ENCODE data around the gene PNLIPRP2.

Gene PNLIPRP2

DNA sequence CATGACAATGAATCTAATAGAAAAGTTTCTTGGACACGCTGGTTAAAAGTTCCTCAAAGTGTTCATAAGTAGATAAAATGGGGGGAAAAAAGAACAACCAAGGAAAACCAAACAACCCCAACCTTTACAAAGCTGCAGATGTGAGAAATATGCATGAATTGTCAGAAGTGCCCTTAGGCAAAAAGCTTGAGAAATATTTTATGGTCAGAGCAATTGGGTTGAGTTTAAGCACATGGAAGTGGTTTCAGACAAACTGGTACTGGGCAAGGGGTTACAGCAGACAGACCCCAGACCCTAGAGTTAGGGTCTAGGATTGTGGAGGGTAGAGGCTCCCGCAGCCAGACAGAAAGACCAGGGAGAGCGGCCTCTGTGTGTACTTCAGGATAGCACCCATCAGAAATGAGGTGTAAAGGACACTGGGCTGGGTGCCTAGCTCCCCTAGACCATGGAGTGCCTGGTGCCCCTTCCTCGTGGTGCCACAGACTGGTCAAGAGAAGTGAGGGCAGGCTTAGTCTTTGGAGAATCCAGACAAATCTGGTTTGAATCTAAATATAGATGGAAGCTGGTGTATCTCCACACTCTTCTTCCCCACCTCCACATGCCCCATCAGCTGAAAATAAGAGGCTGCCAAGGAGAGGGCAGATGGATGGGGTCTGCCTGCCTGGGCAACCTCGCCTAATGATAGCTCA, 37.3 kb downstream of the PNLIPRP2 start:
- no peak for DNase-seq

DNA sequence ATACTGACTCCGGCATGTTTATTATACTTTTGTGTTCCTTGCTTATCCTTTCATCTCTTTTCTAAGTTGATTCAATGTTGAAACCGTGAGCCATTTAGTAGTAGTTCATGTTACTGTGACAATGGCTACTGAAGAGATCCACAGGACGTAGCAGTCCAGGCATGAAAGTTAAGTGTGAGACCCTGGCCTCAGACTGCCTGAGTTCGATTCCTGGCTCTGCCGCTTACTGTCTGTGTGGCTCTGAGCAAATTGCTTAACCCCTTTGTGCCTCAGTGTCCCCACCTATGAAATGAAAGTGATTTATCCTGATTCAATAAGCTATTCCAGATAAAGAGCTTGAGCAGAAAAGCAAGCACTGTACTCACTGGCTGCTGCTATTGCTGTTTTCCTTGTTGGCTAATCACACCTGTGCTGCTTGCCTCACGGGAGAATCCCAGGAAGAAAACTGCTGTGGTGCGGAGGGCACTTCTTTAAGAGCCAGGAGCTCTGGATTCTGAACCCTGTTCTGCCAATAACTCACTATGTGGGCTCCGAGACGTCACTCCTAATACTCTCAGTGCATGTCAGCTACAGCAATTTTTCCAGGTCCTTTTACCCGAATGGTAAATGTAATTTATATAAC, 38.4 kb downstream of the PNLIPRP2 start:
- no peak for DNase-seq

DNA sequence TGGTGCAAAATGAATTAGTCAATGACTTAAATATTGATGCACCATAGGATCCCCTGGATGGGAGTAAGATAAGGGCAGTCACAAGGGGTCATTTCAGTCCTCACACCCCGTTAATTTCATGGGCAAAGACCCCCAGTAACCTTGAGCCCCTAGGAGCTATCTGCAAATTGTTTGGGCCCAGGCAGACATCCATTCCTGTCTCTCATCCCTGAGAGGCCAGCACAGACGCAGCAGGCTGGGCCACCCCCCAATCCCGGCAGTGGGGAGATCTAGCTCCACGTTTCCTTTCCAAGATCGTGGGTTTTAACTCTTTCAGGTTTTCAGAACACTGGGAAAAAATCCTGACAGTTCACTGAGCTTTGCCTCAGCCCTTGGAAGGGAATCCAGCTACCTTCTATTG, 40.1 kb downstream of the PNLIPRP2 start:
- DNase-seq, result no peak

DNA sequence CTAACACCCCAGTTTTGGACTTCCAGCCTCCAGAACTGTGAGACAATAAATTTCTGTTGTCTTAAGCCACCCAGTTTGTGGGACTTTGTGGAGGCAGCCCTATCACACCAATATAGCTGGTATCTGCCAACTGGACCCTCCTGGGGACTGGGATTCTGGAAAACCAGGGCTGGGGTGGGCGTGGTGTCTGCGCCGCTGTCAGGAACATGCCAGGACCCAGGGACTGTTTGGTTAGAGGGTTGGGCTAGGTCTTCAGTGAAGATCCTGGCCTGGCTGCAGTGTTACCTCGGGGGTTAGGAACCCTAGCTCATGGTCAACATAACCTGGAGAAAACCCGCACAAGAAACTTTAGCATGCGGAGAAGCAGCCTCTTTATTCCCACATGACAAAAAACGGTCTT, 42.6 kb downstream of the PNLIPRP2 start:
- DNase-seq, result no peak

DNA sequence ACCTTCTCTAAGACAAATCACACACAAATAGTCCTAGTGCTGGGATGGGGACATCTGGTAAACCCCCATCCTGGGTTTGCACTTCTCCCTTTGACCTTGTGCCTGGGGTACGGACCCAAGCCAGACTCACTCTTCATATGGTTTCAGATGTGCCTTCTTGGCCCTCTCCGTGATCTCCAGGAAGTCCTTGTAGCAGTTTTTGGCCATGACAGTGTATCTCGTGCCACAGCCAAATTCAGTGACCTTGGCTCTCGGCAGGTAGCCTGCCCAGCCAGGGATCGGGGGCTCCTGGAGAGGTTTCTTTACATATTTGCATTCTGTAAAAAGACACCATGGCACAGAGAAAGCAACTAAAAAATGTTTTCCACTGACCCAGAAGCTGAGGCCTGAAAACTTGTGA, 43.9 kb downstream of the PNLIPRP2 start:
- no peak for DNase-seq

DNA sequence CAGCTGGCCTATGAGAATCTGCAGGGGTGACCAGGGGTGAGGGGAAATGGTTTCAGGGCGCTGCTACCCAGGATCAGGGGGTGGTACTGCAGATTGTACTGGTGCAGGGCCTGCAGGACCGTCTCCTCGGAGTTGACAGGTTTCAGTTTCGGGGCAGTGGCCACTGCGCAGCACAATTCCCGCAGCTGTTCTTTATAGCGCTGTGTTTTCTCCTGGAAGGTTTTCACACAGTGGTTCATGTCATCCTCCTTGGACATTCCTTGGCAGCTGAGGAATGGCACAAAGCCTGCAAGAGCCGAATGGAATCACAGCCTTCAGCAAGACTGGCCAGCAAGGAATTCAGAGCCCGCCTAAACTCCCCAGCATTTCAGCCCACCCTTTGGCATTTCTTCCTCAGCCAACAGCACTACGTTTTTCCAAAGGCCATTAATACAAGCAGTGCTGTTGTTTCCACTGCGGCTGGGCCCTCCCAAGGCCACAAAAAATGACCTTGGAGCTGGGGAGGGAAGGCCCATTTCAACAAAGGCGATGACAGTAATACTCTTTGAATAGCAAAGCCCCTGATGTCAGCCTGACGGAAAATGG, 44.9 kb downstream of the PNLIPRP2 start:
- DNase-seq, result no peak

DNA sequence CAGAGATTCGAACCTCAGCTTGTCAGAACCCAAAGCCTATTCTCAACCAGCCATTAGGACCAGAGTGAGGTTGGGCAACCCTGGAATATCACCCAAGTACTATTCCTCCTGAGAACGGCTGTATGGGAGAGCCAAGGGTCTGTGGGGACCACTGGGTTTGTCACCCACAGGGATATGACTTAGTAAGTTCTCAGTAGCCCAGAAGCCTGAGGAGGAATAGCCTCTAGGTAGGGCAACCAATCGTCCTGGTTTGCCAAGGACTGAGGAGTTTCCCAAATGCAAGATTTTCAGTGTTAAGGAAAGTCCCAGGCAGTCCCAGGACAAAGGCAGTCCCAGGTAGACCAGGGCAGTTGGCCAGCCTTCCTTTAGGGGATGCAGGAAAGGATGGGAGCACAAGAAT, 46.7 kb downstream of the PNLIPRP2 start:
- DNase-seq, result no peak

DNA sequence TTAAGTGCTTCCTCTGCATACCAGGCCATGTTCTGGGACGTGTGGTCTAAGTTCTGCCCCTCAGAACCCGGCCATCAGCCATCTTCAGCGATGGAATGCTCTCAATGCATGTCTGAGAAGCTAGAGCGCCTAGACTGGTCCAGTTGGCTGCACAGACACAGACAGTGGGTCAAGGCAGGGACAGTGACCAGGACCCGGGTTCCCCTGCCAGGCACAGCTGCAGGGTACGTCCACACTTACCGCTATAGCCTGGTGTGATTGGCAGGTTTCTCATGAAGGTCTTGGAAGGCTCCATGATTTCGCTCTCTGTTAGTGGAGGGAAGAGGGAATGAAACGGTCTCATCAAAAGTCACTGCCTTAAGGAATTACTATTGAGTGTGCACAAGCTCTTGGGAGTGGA, 47.3 kb downstream of the PNLIPRP2 start:
- no peak for DNase-seq

DNA sequence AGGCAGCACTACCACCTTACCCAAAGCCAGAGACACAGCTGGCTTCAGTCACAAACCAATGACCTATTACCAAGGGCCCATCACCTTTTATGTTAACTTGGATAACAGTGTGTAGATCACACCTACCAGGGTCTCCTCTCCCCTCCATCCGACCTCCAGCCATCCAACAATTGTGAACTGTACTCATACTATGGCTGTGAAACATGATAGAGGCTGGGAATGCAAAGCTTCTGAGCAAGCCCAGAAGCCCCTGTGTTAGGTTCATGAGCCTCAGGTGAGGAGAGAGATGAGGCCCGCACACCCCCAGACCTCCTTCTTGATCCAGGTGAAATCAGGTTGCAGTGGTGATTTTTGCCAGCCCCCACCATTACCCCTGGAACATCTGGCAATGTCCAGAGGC, 47.7 kb downstream of the PNLIPRP2 start:
- DNase-seq, result no peak

DNA sequence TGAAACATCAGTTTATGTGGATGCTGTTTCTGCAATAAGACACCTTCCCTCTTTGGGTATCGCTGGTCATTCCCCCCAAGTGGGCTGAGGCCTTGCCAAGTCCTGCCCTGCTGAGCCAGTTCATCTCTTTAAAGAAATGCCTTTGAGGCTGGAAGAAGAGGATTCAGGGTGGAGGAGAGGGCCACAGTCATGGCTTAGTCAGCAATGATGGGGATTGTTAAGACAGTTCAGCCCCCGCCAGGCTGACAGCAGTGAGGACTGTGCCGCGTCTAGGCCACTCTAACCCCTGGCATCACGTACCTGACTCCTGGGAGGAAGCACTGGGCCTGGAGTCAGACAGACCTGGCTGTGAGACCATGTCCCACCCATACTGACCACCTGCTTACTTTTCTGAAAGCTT, 48.3 kb downstream of the PNLIPRP2 start:
- no peak for DNase-seq

DNA sequence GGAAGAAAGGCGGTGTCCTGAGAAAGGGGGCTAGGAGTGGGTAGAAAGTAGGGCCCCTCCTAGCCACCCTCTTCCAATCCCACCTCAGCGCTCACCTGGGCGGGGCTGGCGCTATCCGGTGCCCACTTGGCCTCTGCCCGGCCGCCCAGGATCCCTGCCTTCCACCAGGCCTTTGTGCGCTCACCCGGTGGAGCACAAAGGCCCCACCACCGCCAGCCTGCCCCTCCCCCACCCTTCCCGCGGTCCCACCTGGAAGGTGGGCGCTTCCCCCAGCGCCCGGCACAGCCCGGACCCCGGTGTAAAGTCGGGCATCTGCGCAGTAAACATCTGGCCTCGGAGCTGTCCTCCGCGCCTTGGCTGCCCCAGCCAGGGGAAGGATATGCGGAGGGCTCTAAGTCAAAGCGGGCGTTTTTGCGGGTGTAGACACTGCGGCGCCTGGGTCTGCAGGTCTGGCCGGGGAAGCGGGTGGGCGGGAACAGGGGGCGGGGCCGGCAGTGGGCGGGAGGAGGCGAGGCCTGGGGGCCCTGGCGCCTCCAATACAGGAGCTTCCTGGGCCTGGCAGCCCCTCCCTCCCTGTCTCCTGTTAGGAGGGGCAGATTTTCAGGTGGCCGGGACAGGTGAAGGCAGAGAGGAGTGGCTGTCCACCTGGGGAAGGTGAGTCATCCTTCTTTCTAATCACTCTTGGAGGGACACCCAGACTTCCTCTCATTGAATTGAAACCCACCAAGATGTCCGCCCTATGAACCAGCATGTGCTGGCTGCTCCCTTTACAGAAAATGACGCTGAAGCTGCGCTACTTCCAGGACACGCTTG, 49.3 kb downstream of the PNLIPRP2 start:
- DNase-seq, result no peak

DNA sequence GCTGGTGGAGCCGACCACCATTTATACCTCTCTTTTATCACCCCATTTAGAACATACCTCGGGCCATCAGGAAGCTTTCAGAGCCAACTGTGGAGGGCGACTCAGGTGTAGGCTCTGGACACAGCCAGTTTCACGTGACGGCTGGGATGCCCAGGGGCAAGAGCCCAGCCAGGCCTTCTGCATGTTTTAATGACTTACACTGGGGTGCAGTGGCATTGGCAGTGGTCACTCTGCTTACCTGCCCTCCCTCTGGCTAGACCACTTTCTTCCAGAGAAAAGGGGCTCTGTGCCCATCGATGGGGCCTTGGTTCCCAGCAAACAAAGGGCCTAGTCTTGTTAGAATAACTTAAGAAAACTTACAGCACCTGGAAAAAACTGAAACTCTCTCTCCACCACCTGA, 50.0 kb downstream of the PNLIPRP2 start:
- DNase-seq, result no peak

DNA sequence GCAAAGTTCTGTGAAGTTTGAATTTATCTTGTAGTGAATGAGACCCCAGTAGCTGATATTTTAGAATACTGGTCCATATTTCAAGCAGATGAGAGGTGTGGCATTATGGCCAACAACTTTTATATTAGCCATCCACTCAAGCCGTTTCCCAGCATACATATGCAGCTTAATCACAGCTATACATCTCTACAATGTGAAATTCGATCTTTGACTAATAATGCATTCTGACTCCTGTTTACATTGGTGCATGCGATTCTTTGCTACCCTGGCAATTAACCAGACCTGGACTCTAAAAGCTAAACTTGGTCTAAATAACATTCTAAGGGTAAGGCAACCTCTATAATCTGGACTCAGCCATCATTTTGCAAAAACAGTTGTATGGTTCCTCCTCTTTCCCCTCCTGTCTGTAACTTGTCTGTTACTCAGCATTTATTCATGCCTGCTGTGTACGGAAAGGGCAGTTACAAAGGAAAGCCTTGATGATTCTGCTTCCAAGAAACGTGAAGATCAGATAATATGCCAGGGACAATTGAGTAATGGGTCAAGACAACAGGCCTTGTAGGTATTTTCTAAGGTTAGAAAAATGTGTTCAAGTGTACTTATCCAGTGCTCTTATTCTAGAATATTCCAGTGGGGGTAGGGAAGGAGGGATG, 50.6 kb downstream of the PNLIPRP2 start:
- no peak for DNase-seq

DNA sequence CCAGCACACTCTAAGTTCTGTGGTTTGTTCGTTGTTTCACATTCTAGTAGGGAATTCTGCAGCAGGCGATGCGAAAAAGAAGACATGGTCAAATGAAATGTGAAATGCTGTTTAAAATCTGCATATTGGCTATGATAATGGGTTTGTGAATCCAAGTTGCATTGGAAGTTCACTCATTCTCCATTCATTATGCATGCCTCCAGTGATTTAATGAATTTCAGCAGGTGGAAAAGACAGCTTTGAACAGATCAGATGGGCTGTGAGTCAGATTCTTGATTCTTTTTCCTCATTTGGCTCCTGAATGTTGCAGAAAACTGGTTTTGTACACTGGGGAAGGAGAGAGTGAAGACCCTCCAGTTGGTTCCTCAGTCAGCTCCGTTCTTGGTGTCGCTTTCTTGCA, 52.1 kb downstream of the PNLIPRP2 start:
- no peak for DNase-seq

DNA sequence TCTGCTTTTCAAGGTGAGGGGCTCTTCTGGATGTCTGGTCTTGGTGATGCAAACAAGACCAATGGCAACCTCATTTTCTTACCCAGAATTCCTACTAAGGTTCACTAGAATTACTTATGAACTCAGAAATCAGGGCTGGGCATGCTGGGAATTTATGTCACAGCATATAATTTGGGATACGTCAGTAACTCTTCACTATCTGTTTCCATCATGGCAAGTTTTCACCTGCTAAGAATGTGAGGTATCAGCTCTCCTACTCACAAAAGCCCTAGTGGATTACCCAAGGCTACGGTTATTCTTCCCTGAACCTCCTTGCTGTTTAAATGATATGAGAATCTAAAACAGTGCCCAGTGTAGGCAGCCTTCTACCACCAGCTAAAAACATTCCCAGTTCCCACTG, 53.1 kb downstream of the PNLIPRP2 start:
- DNase-seq, result no peak

DNA sequence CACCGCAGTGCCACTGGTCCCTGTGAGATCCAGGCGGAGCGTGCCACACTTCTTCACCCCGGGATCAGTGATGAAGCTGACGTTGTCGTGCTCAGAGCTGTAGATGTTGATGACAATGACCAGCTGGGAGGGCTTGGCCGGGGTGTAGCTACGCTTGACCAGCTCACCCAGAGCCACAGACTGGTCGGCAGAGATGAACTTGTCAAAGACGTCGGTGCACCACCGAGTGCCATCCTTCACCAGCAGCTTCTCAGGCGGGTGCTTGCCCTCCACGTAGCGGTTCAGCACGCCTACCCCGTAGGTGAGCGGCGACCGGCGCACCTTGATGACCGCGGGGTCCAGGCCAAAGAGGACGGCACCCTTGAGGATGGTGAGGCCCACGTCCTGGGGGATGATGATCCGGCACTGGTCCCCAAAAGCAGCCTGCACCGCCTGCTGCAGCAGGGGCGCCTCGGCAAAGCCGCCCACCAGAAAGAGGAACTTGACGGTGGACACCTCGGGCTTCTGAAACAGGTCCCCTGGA, 54.2 kb downstream of the PNLIPRP2 start:
- no peak for DNase-seq

DNA sequence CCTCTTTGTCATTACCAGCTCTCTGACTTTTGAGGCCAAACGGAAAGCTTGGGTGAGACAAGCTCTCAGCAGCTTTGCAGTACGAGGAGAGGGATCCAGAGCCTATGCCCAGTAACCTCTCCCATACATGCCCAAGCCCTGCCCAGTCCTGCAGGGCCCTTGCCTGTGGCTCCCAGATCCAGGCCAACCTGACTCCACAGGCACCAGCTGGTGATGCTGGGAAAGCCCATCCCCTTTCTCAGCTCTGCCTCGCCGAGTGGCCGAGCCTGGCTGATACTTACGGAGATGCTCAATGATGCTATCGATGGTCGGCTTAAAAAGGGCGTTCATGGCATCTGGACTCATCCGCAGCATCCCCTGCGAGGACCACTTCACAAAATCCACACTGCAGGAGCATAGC, 55.4 kb downstream of the PNLIPRP2 start:
- no peak for DNase-seq

DNA sequence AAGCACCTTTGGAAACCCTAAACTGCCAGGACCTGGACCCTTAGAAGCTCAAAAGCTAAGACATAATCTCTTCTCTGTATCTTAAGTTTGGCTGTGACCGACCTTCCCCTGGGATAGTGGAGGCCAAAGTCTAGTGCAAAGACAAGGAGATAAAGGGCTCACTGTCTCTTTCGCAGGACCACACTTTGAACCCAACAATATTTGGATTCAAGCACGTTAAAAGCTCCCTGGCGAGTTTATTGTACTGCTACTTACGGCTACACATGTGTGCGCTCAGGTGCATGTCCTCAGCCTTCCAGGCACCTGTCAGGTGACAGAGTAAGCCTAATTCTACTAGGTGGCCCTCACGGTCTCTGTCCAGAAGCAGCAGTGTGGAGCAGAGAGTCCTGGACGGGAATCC, 55.9 kb downstream of the PNLIPRP2 start:
- DNase-seq, result no peak

DNA sequence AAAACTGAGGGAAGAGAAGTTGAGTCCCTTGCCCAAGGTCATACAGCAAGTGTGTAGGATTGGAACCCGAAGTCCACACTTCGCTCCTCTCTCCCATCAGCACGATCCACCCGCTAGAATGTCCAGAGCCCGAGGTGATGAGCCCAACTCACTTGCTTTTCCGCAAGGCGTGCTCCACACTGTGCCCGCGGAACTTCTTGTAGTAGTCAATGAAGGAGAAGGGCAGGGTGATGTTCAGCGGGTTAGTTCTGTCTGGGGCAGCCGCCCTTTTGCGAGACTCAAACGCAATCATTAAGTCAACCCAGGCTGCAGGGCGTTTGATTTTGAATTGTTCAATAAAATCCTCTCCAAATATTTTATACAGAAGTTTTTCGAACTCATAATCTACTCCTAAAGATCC, 58.6 kb downstream of the PNLIPRP2 start:
- DNase-seq, result no peak

DNA sequence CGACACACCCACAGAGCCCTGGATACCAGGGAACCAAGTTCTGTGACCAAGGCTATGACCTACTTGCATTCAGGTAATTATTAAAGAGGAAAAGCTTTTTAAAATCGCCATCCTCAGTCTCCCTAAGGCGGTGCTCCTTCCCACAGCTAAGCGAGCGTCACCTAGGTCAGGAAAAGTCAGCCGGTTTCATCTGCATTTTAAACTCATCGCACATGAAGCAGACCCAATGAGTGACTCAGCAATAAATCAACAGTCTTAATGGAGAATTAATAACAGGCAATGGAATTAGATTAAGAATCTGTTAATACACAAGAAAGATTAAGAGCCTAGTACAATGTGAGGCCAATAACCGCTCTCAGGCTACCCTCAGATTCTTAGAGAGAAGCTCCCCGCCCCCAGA, 62.4 kb downstream of the PNLIPRP2 start:
- DNase-seq, result no peak

DNA sequence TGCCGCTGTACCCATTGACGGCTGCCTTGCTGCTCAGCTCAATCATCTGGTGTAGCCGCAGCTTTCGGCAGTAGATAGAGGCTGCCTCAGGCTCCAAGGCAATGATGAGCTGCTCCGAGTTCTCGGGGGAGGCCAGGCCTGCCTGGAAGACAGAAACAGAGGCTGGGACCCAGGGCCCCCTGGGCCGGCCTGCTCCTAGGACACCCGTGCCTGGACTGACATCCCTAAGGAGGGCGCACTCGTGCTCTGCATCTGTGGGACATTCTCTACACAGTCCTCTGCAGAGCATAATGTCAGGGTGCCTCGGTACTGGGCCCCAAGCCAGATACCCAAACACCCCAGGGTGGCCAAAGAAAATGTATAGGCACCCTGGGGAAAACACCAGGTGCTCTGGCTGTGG, 63.1 kb downstream of the PNLIPRP2 start:
- no peak for DNase-seq

DNA sequence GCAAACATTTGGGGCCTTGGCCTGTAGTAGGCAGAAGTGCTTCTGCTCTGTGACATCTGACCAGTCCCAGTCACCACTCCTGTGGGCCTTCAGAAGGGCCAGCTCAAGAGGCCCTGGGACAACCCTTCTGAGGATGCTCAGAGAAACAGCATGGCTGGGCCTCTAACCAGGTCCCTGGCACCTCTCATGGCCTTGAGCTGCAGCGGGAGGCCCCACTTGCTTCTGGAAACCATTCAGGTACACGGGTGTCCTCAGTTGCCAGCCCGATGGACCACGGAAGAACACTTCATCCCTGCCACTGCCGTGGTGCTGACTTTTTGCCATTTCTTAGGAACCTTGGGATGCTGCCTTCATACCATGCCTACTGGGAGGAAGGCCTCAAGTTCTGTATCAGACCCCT, 64.0 kb downstream of the PNLIPRP2 start:
- DNase-seq, result no peak

DNA sequence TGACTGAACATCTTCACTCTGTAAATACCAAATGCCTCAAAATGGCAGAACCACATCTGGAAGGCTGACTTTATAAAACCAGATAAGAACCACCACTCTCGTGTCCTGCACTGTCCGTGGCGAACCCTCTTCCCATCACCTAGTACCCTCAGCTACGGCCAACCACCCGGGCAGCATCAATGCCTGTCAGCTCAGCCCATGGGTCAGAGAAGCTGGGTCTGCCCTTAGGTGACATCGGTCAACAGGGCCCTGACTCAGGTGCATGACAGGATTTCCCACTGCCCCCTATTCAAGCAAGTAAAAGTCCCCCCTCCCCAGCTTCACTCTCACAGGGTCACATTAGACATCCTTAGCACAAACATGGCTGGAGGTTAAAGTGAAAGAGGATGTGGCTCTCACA, 65.1 kb downstream of the PNLIPRP2 start:
- DNase-seq, result no peak
